ENCODE results near the gene LACTB. TPM values are rescaled to one million over a fixed set of nuclear protein-coding genes. Genes with fewer than 3 reads are reported as not detected.

LACTB gene
- total and polyA plus RNA-seq, 2 experiments from 2014 or later, result 15.2 to 20.9 TPM

- Mint-ChIP-seq H3K4me1 (peaks cover 51% of the 10 kb centered on the region), H3K36me3 (ENCODE audit: low read depth) (no peaks in the 10 kb centered on the region), H3K27ac (no peak overlapping the region), H3K27me3 (ENCODE audit: insufficient read depth, low read depth, poor library complexity) (peaks cover 13% of the 10 kb centered on the region), H3K9me3 (no peaks in the 10 kb centered on the region), H3K4me3 (no peak overlapping the region)
- H3F3A ChIP-seq (replicated peaks; ENCODE audit: low read depth), result peaks cover 5% of the 10 kb centered on the region; the same call in 1 of the 2 replicates
- peak overlapping the region; percentile 86 for H2AFZ ChIP-seq
- H3K4me2 ChIP-seq, result peak overlapping the region; percentile 14; the same call in 1 of the 2 replicates
- no peak overlapping the region for H3K4me3 ChIP-seq
- TF ChIP-seq POLR2AphosphoS5 (IDR thresholded peaks at IDR 0.05; ENCODE audit: low read depth) (no peak), STAT1 (IDR thresholded peaks at IDR 0.05; ENCODE audit: unreplicated experiment) (no peak)
- peak overlapping the region; percentile 95 for H3K27ac ChIP-seq (ENCODE audit: low read depth)
- no peaks in the 10 kb centered on the region for H3K36me3 ChIP-seq (ENCODE audit: insufficient read depth)
- no peaks in the 10 kb centered on the region for H3K27me3 ChIP-seq (ENCODE audit: insufficient read depth)
- H3K9me2 ChIP-seq (ENCODE audit: insufficient read depth), result no peaks in the 10 kb centered on the region
- no peaks in the 10 kb centered on the region for H3K79me2 ChIP-seq (replicated peaks; ENCODE audit: insufficient read depth)
- DNase-seq (ENCODE audit: low spot score), result peak; percentile 29
- peaks cover 54% of the 10 kb centered on the region for H3K4me1 ChIP-seq (ENCODE audit: insufficient read depth)
- H4K20me1 ChIP-seq (replicated peaks; ENCODE audit: insufficient read depth), result no peaks in the 10 kb centered on the region
- peak; percentile 12; the same call in 1 of the 3 replicates for ATAC-seq
Observed at GRCh38 chr15:63083044-63083443, 38.6 kb upstream of the LACTB start.

GRCh38 chr15:63083541-63083940, 38.1 kb upstream of the LACTB start:
- peaks cover 5% of the 10 kb centered on the region; the same call in 1 of the 2 replicates for H3F3A ChIP-seq (replicated peaks; ENCODE audit: low read depth)
- H3K27ac ChIP-seq (ENCODE audit: low read depth), result peak overlapping the region; percentile 95; the same call in 1 of the 2 replicates
- no peaks in the 10 kb centered on the region for H3K9me2 ChIP-seq (ENCODE audit: insufficient read depth)
- TF ChIP-seq REST (IDR thresholded peaks at IDR 0.05; ENCODE audit: unreplicated experiment) (no peak), CTCF (conservative IDR thresholded peaks at IDR 0.05; ENCODE audit: low read depth in 2 of 2) (peak in 1 of 2 experiments; percentile 29; a peak in 2 of 4 replicates), ZNF462 (CRISPR knock-in tag; IDR thresholded peaks at IDR 0.05) (no peak), EZH2 (IDR thresholded peaks at IDR 0.05; ENCODE audit: low read depth, unreplicated experiment) (no peak), ETS1 (IDR thresholded peaks at IDR 0.05) (no peak), EZH2phosphoT487 (IDR thresholded peaks at IDR 0.05; ENCODE audit: unreplicated experiment) (no peak), POLR2AphosphoS5 (IDR thresholded peaks at IDR 0.05; ENCODE audit: low read depth) (no peak)
- H3K36me3 ChIP-seq (ENCODE audit: insufficient read depth), result no peaks in the 10 kb centered on the region
- Mint-ChIP-seq H3K9me3 (no peaks in the 10 kb centered on the region), H3K27me3 (ENCODE audit: insufficient read depth, low read depth, poor library complexity) (peaks cover 13% of the 10 kb centered on the region), H3K4me3 (no peak overlapping the region), H3K4me1 (peaks cover 47% of the 10 kb centered on the region), H3K27ac (no peak overlapping the region), H3K36me3 (ENCODE audit: low read depth) (no peaks in the 10 kb centered on the region)
- H2AFZ ChIP-seq, result peak overlapping the region; percentile 86; the same call in 1 of the 2 replicates
- no peaks in the 10 kb centered on the region for H3K27me3 ChIP-seq (ENCODE audit: insufficient read depth)
- H3K79me2 ChIP-seq (replicated peaks; ENCODE audit: insufficient read depth), result no peaks in the 10 kb centered on the region
- peak overlapping the region; percentile 14; the same call in 1 of the 2 replicates for H3K4me2 ChIP-seq
- no peaks in the 10 kb centered on the region for H4K20me1 ChIP-seq (replicated peaks; ENCODE audit: insufficient read depth)
- DNase-seq (ENCODE audit: low spot score) (peak; percentile 27), ATAC-seq (peak; percentile 18; the same call in 2 of the 3 replicates)
- H3K4me3 ChIP-seq, result no peak overlapping the region
- peaks cover 54% of the 10 kb centered on the region for H3K4me1 ChIP-seq (ENCODE audit: insufficient read depth)

Measured in GM23338 (cell line).